H1 (cell line): ENCODE data around the gene SPATA4. TPM values are rescaled to one million over a fixed set of nuclear protein-coding genes. Genes with fewer than 3 reads are reported as not detected.

Experiments
- CTCF ChIA-PET: fragments of 300-600 bp; sonication (Branson Sonifier 250); formaldehyde crosslinking; loops from one replicate; lab custom pipeline; 2021; ENCODE audit not compliant: partially characterized antibody; lab: Charles Lee
- POLR2A ChIA-PET: fragments of 300-600 bp; sonication (Branson Sonifier 250); formaldehyde crosslinking; loops from one replicate; lab custom pipeline; 2021; ENCODE audit warnings: inconsistent platforms; ENCODE audit not compliant: partially characterized antibody; lab: Charles Lee
- DNase-seq, 2 experiments: peaks; one replicate each; pipeline versions ENCODE4 v3.0.0 to v3.0.0-alpha.2; 2010 to 2022; ENCODE audit warnings: low spot score in 2 of 2, low read depth in 1 of 2, mixed read lengths in 1 of 2
- FAIRE-seq: peaks from 2 replicates; lab custom pipeline; 2011; peaks lifted over from hg19 to GRCh38; lab: Jason Lieb, UNC
- H2AFZ ChIP-seq: 2 replicates; pipeline ENCODE4 v1.8.1; 2012; ENCODE audit warnings: low read length, inconsistent platforms
- H2AK5ac ChIP-seq: 2 replicates; pipeline ENCODE4 v1.6.1; 2013; ENCODE audit warnings: low read depth, low read length
- H2BK120ac ChIP-seq: replicated peaks from 2 replicates; pipeline ENCODE3; 2013; ENCODE audit warnings: low read depth, low read length, inconsistent platforms
- H2BK12ac ChIP-seq: 2 replicates; pipeline ENCODE4 v1.6.1; 2013; ENCODE audit warnings: low read depth, low read length
- H2BK15ac ChIP-seq: 2 replicates; pipeline ENCODE4 v1.6.1; 2013; ENCODE audit warnings: low read length
- H2BK20ac ChIP-seq: 2 replicates; pipeline ENCODE4 v1.6.1; 2013; ENCODE audit warnings: low read length
- H2BK5ac ChIP-seq: 2 replicates; pipeline ENCODE4 v1.6.1; 2013; ENCODE audit warnings: low read depth, low read length
- H3K14ac ChIP-seq: 2 replicates; pipeline ENCODE4 v1.6.1; 2013; ENCODE audit warnings: inconsistent platforms; ENCODE audit not compliant: insufficient read length
- H3K18ac ChIP-seq: 2 replicates; pipeline ENCODE4 v1.6.1; 2013; ENCODE audit warnings: low read length; ENCODE audit errors: extremely low read depth
- H3K23ac ChIP-seq: 2 replicates; pipeline ENCODE4 v1.6.1; 2013; ENCODE audit warnings: inconsistent platforms; ENCODE audit not compliant: insufficient read length
- H3K23me2 ChIP-seq: 2 replicates; pipeline ENCODE4 v1.6.1; 2013; ENCODE audit warnings: low read depth, low read length
- H3K27ac ChIP-seq: 2 replicates; pipeline ENCODE4 v1.6.1; 2011; ENCODE audit warnings: low read depth, low read length, inconsistent platforms
- H3K27me3 ChIP-seq, 4 experiments: replicated peaks in 1 of 4; 1 replicate in 1 of 4; 2 replicates in 3 of 4; pipeline versions ENCODE4 v1.6.1 to v1.8.1; 2011 to 2013; ENCODE audit warnings: low read length in 3 of 4, mild to moderate bottlenecking in 3 of 4, inconsistent platforms in 2 of 4, mixed read lengths in 2 of 4, moderate library complexity in 1 of 4; ENCODE audit not compliant: control insufficient read depth in 3 of 4, insufficient read depth in 3 of 4; ENCODE audit errors: extremely low read depth in 1 of 4
- H3K36me3 ChIP-seq, 4 experiments: 2 replicates each; pipeline versions ENCODE4 v1.6.1 to v1.8.1; 2011 to 2013; ENCODE audit warnings: mild to moderate bottlenecking in 4 of 4, low read length in 3 of 4, moderate library complexity in 2 of 4, control low read depth in 1 of 4, inconsistent platforms in 1 of 4; ENCODE audit not compliant: insufficient read depth in 4 of 4, control insufficient read depth in 2 of 4
- H3K4ac ChIP-seq: replicated peaks from 2 replicates; pipeline ENCODE3; 2013; ENCODE audit warnings: low read length, low read depth, mixed read lengths, inconsistent platforms; ENCODE audit not compliant: insufficient read length
- H3K4me1 ChIP-seq, 4 experiments: replicated peaks in 1 of 4; 1 replicate in 1 of 4; 2 replicates in 3 of 4; pipeline versions ENCODE4 v1.6.1 to v1.8.1; 2011 to 2013; ENCODE audit warnings: low read length in 3 of 4, inconsistent platforms in 2 of 4, mixed read lengths in 1 of 4; ENCODE audit not compliant: insufficient read depth in 4 of 4, control insufficient read depth in 3 of 4
- H3K4me2 ChIP-seq, 2 experiments: 2 replicates each; pipeline versions ENCODE4 v1.6.1 to v1.8.1; 2011 to 2013; ENCODE audit warnings: low read depth in 2 of 2, low read length in 2 of 2, control low read depth in 1 of 2, inconsistent platforms in 1 of 2, mild to moderate bottlenecking in 1 of 2; ENCODE audit not compliant: insufficient read depth in 1 of 2
- H3K4me3 ChIP-seq, 4 experiments: fragments of 200-600, 300-600 bp in 1 of 4; sonication (generic), shearing (Covaris generic), sonication (Bioruptor Twin) in 1 of 4; 2 replicates each; pipeline versions ENCODE4 v1.5.1 to v1.8.1; 2011 to 2016; ENCODE audit warnings: low read length in 4 of 4, low read depth in 3 of 4, control low read depth in 2 of 4, inconsistent platforms in 2 of 4, mild to moderate bottlenecking in 2 of 4, mixed read lengths in 1 of 4, moderate library complexity in 1 of 4; ENCODE audit not compliant: insufficient read depth in 2 of 4; ENCODE audit errors: extremely low read depth in 1 of 4
- H3K56ac ChIP-seq: replicated peaks from 2 replicates; pipeline ENCODE3; 2013; ENCODE audit warnings: low read depth, mild to moderate bottlenecking, mixed read lengths, low read length, inconsistent platforms; ENCODE audit not compliant: insufficient read length
- H3K79me1 ChIP-seq: 2 replicates; pipeline ENCODE4 v1.6.1; 2013; ENCODE audit warnings: low read depth, low read length, control low read depth
- H3K79me2 ChIP-seq, 2 experiments: 2 replicates each; pipeline versions ENCODE4 v1.6.1 to v1.8.1; 2012 to 2013; ENCODE audit warnings: low read length in 2 of 2, mild to moderate bottlenecking in 2 of 2, inconsistent platforms in 1 of 2; ENCODE audit not compliant: insufficient read depth in 2 of 2, control insufficient read depth in 1 of 2
- H3K9ac ChIP-seq, 4 experiments: replicated peaks in 1 of 4; 1 replicate in 1 of 4; 2 replicates in 3 of 4; pipeline versions ENCODE4 v1.6.1 to v1.8.1; 2011 to 2013; ENCODE audit warnings: low read depth in 3 of 4, low read length in 3 of 4, control low read depth in 2 of 4, mild to moderate bottlenecking in 2 of 4, moderate library complexity in 2 of 4, inconsistent platforms in 1 of 4; ENCODE audit errors: extremely low read depth in 1 of 4
- H3K9me3 ChIP-seq, 2 experiments: 2 replicates each; pipeline versions ENCODE4 v1.6.1 to v1.8.1; 2012 to 2013; ENCODE audit warnings: mild to moderate bottlenecking in 2 of 2, moderate library complexity in 2 of 2, control low read depth in 1 of 2, inconsistent platforms in 1 of 2, low read depth in 1 of 2, low read length in 1 of 2, mixed read lengths in 1 of 2; ENCODE audit not compliant: insufficient read depth in 2 of 2
- H4K20me1 ChIP-seq, 2 experiments: replicated peaks in 1 of 2; 2 replicates each; pipeline versions ENCODE3 to v1.8.1; 2011 to 2013; ENCODE audit warnings: inconsistent platforms in 2 of 2, low read length in 2 of 2, mild to moderate bottlenecking in 1 of 2; ENCODE audit not compliant: insufficient read depth in 2 of 2, control insufficient read depth in 1 of 2
- H4K5ac ChIP-seq: 2 replicates; pipeline ENCODE4 v1.6.1; 2013; ENCODE audit warnings: low read length, low read depth, mixed read lengths, inconsistent platforms; ENCODE audit not compliant: insufficient read length
- H4K8ac ChIP-seq: 2 replicates; pipeline ENCODE4 v1.8.0; 2013; ENCODE audit warnings: mild to moderate bottlenecking, moderate library complexity, low read length, inconsistent platforms; ENCODE audit not compliant: insufficient read depth; ENCODE audit errors: extremely low read depth
- H4K91ac ChIP-seq: replicated peaks from 2 replicates; pipeline ENCODE3; 2013; ENCODE audit warnings: low read length, mixed read lengths, inconsistent platforms; ENCODE audit not compliant: insufficient read length
- MAFK ChIP-seq: IDR thresholded peaks from 2 replicates; pipeline ENCODE4 v1.6.1; 2012; ENCODE audit warnings: low read depth, mild to moderate bottlenecking, improper control_type of control experiment, low read length
- NANOG ChIP-seq: IDR thresholded peaks from 2 replicates; pipeline ENCODE4 v1.6.1; 2011; ENCODE audit warnings: low read length, low read depth, mild to moderate bottlenecking, inconsistent platforms; ENCODE audit not compliant: insufficient read depth, poor library complexity, severe bottlenecking
- POU5F1 ChIP-seq: IDR thresholded peaks from 2 replicates; pipeline ENCODE4 v1.6.1; 2011; ENCODE audit warnings: low read depth, mild to moderate bottlenecking, low read length, moderate library complexity
- RAD21 ChIP-seq, 2 experiments: IDR thresholded peaks in 1 of 2; conservative IDR thresholded peaks in 1 of 2; 2 replicates each; pipeline ENCODE4 v1.6.1; 2011; ENCODE audit warnings: low read depth in 2 of 2, low read length in 2 of 2, improper control_type of control experiment in 1 of 2, inconsistent platforms in 1 of 2, mild to moderate bottlenecking in 1 of 2, moderate library complexity in 1 of 2
- SIN3A ChIP-seq, 2 experiments: IDR thresholded peaks in 1 of 2; conservative IDR thresholded peaks in 1 of 2; 2 replicates each; pipeline ENCODE4 v1.6.1; 2011 to 2012; ENCODE audit warnings: low read length in 2 of 2, improper control_type of control experiment in 1 of 2, low read depth in 1 of 2, mild to moderate bottlenecking in 1 of 2
- WGBS, 2 experiments: shearing (Covaris generic) in 1 of 2; methylation state at CpG; one replicate each; pipeline versions ENCODE4 v1.1.6 to v1.1.7; 2013 to 2015; ENCODE audit warnings: low lambda C conversion rate in 2 of 2, mixed read lengths in 2 of 2, inconsistent platforms in 1 of 2, low coverage in 1 of 2, missing lambda C conversion rate in 1 of 2; ENCODE audit not compliant: insufficient replicate concordance in 2 of 2, insufficient coverage in 1 of 2, insufficient read length in 1 of 2; ENCODE audit errors: extremely low coverage in 1 of 2, missing lambda C conversion rate in 1 of 2; 5-methylcytosine and 5-hydroxymethylcytosine counted together
- polyA plus RNA-seq, 7 experiments: library from polyadenylated mRNA; depleted of rRNA in 3 of 7; stranded (reverse) in 5 of 7; unstranded in 2 of 7; fragments of >200 nt in 5 of 7; fragments of 200-250 nt in 2 of 7; gene quantifications; 1 replicate in 5 of 7; 2 replicates in 1 of 7; 4 replicates in 1 of 7; pipeline versions ENCODE4 v1.2.1 to v1.2.3, GENCODE V29; 2011 to 2013; ENCODE audit warnings: missing spikeins in 2 of 7, mixed read lengths in 2 of 7
- total RNA-seq: library from RNA; stranded (reverse); fragmentation: NEBNext Ultra II Directional; extraction: Animal tissue kit (Norgen Biotek cat#: 25700); gene quantifications from 2 replicates; pipeline ENCODE4 v1.2.1, GENCODE V29; 2021

SPATA4 gene
- total and polyA plus RNA-seq, 2 of the 8 experiments (the other 6 are each of a cell fraction or from before 2014, with no cell fraction given): not detected

- Histone ChIP-seq H3K4me3 (no peak overlapping the region), H3K79me1 (no peaks in the 10 kb centered on the region), H3K9me3 (no peaks in the 10 kb centered on the region), H4K20me1 (no peaks in the 10 kb centered on the region), H3K56ac (no peak overlapping the region), H3K4ac (no peak overlapping the region), H3K23ac (no peak overlapping the region), H4K8ac (no peak overlapping the region), H3K14ac (no peak overlapping the region), H3K27ac (no peak overlapping the region), H3K23me2 (no peaks in the 10 kb centered on the region; the same call in 1 of the 2 replicates), H3K79me2 (no peaks in the 10 kb centered on the region), H4K91ac (no peak overlapping the region), H3K9ac (no peak overlapping the region), H2BK12ac (no peak overlapping the region), H2BK15ac (no peak overlapping the region), H2BK20ac (no peak overlapping the region), H3K18ac (no peak overlapping the region), H2BK120ac (no peak overlapping the region), H4K5ac (no peak overlapping the region), H3K36me3 (no peaks in the 10 kb centered on the region), H3K4me2 (no peak overlapping the region), H2AK5ac (no peak overlapping the region), H2BK5ac (no peak overlapping the region), H3K4me1 (no peaks in the 10 kb centered on the region), H3K27me3 (no peaks in the 10 kb centered on the region), H2AFZ (no peak overlapping the region)
- WGBS, 2 experiments: 97% methylated on average over 3 of the region's 3 CpGs; no CpG with 5 or more reads in 1 of the 2 experiments
- FAIRE-seq (no peak), DNase-seq (no peak)
- ChIA-PET POLR2A (no interaction called here), CTCF (interaction anchor here (1.6 kb wide), 1 partner anchor 11 kb away, joined by 4 read pairs; no protein-coding TSS in a partner anchor)
- TF ChIP-seq NANOG: no peak
- no peak for TF ChIP-seq RAD21 (IDR thresholded peaks at IDR 0.05 in 1 of 2, conservative IDR thresholded peaks at IDR 0.05 in 1 of 2; ENCODE audit: low read depth in 2 of 2, low read length in 2 of 2)
- TF ChIP-seq MAFK: no peak
- TF ChIP-seq SIN3A (conservative IDR thresholded peaks at IDR 0.05 in 1 of 2, IDR thresholded peaks at IDR 0.05 in 1 of 2; ENCODE audit: low read depth in 1 of 2, low read length in 2 of 2): no peak
- no peak for TF ChIP-seq POU5F1
These were observed 32.3 kb downstream of the SPATA4 start for GRCh38 chr4:176163041-176163440.
